CD14-positive monocyte (primary cell): ENCODE data around the gene DHTKD1. TPM values are rescaled to one million over a fixed set of nuclear protein-coding genes. Genes with fewer than 3 reads are reported as not detected.

Source experiments
- DNase-seq, 3 donors: peaks; one replicate each; pipeline ENCODE4 v3.0.0-alpha.2; 2011 to 2022
- H2AFZ ChIP-seq: 2 replicates; pipeline ENCODE4 v1.6.0; 2012; ENCODE audit warnings: mild to moderate bottlenecking, low read depth, low read length, inconsistent platforms; ENCODE audit not compliant: insufficient read depth, poor library complexity, severe bottlenecking
- H3K27ac ChIP-seq, 2 donors: 1 replicate in 1 of 2; 2 replicates in 1 of 2; pipeline ENCODE4 v1.5.1; 2012 to 2013; ENCODE audit warnings: low read length in 2 of 2, control low read depth in 1 of 2, inconsistent platforms in 1 of 2, low read depth in 1 of 2, mild to moderate bottlenecking in 1 of 2
- H3K27me3 ChIP-seq, 2 donors: one replicate each; pipeline versions ENCODE4 v1.6.0 to v1.6.1; 2011 to 2013; ENCODE audit warnings: low read length in 2 of 2; ENCODE audit not compliant: control insufficient read depth in 2 of 2, insufficient read depth in 2 of 2
- H3K36me3 ChIP-seq, 2 donors: replicated peaks in 1 of 2; 1 replicate in 1 of 2; 2 replicates in 1 of 2; pipeline versions ENCODE4 v1.5.1 to v1.6.1; 2012 to 2013; ENCODE audit warnings: low read length in 2 of 2, control low read depth in 1 of 2, inconsistent platforms in 1 of 2, mild to moderate bottlenecking in 1 of 2; ENCODE audit not compliant: insufficient read depth in 2 of 2, control insufficient read depth in 1 of 2
- H3K4me1 ChIP-seq, 2 donors: 1 replicate in 1 of 2; 2 replicates in 1 of 2; pipeline versions ENCODE4 v1.5.1 to v1.6.1; 2012 to 2013; ENCODE audit warnings: low read length in 2 of 2, control low read depth in 1 of 2, inconsistent platforms in 1 of 2, mild to moderate bottlenecking in 1 of 2, moderate library complexity in 1 of 2; ENCODE audit not compliant: insufficient read depth in 2 of 2, control insufficient read depth in 1 of 2
- H3K4me2 ChIP-seq: replicated peaks from 2 replicates; pipeline ENCODE3; 2012; ENCODE audit warnings: low read length, moderate library complexity, mild to moderate bottlenecking; ENCODE audit not compliant: poor library complexity, severe bottlenecking; ENCODE audit errors: extremely low read depth
- H3K4me3 ChIP-seq, 3 experiments: fragments of 200-600 bp in 1 of 3; sonication (generic) in 1 of 3; replicated peaks in 1 of 3; 1 replicate in 2 of 3; 2 replicates in 1 of 3; pipeline ENCODE4 v1.5.1; 2011 to 2013; ENCODE audit warnings: low read length in 3 of 3, mild to moderate bottlenecking in 3 of 3, control low read depth in 2 of 3, low read depth in 2 of 3, inconsistent platforms in 1 of 3, moderate library complexity in 1 of 3
- H3K79me2 ChIP-seq: 2 replicates; pipeline ENCODE4 v1.6.0; 2012; ENCODE audit warnings: mild to moderate bottlenecking, control low read depth, inconsistent platforms, low read length, moderate library complexity; ENCODE audit not compliant: insufficient read depth
- H3K9ac ChIP-seq: 2 replicates; pipeline ENCODE4 v1.6.0; 2017; ENCODE audit warnings: low read length, mild to moderate bottlenecking; ENCODE audit not compliant: insufficient read depth, poor library complexity, severe bottlenecking
- H3K9me3 ChIP-seq, 2 donors: replicated peaks in 1 of 2; 1 replicate in 1 of 2; 2 replicates in 1 of 2; pipeline versions ENCODE4 v1.5.1 to v1.6.1; 2012 to 2013; ENCODE audit warnings: low read length in 2 of 2, control low read depth in 1 of 2; ENCODE audit not compliant: control insufficient read depth in 1 of 2, insufficient read depth in 1 of 2
- H4K20me1 ChIP-seq: 2 replicates; pipeline ENCODE4 v1.6.0; 2012; ENCODE audit warnings: mild to moderate bottlenecking, low read length, control low read depth, moderate library complexity; ENCODE audit not compliant: insufficient read depth
- H3K27ac Mint-ChIP-seq, 7 donors: one replicate each; pipeline ENCODE4 v1.8.0; 2020; ENCODE audit warnings: mild to moderate bottlenecking in 7 of 7, mixed read lengths in 7 of 7, moderate library complexity in 6 of 7, inconsistent platforms in 2 of 7
- H3K27me3 Mint-ChIP-seq, 3 donors: one replicate each; pipeline ENCODE4 v1.8.0; 2021 to 2022; ENCODE audit warnings: low read depth in 3 of 3, mild to moderate bottlenecking in 3 of 3, mixed read lengths in 3 of 3, moderate library complexity in 3 of 3, inconsistent platforms in 1 of 3
- H3K36me3 Mint-ChIP-seq, 2 donors: one replicate each; pipeline ENCODE4 v1.8.0; 2020; ENCODE audit warnings: mixed read lengths in 2 of 2, inconsistent platforms in 1 of 2, mild to moderate bottlenecking in 1 of 2
- H3K4me1 Mint-ChIP-seq: one replicate; pipeline ENCODE4 v1.8.0; 2020; ENCODE audit warnings: mild to moderate bottlenecking, mixed read lengths
- H3K4me3 Mint-ChIP-seq, 2 donors: one replicate each; pipeline ENCODE4 v1.8.0; 2020; ENCODE audit warnings: mild to moderate bottlenecking in 2 of 2, mixed read lengths in 2 of 2, moderate library complexity in 1 of 2
- H3K9me3 Mint-ChIP-seq, 7 donors: one replicate each; pipeline ENCODE4 v1.8.0; 2020 to 2022; ENCODE audit warnings: mixed read lengths in 7 of 7, mild to moderate bottlenecking in 6 of 7, moderate library complexity in 6 of 7, inconsistent platforms in 2 of 7
- WGBS: methylation state at CpG from one replicate; pipeline ENCODE4 v1.1.5; 2013; ENCODE audit warnings: missing lambda C conversion rate; ENCODE audit not compliant: insufficient coverage; 5-methylcytosine and 5-hydroxymethylcytosine counted together
- intact Hi-C, 2 donors: fragments of 100-400 bp; cut with micrococcal nuclease; formaldehyde crosslinking; loops; one replicate each; pipeline versions ENCODE4 v1.15.0 to v1.15.1; 2023
- polyA plus RNA-seq, 3 donors: library from polyadenylated mRNA; depleted of rRNA in 1 of 3; unstranded in 2 of 3; stranded (reverse) in 1 of 3; fragments of 300-500 nt in 2 of 3; fragments of >200 nt in 1 of 3; fragmentation: Illumina TruSeq in 2 of 3; gene quantifications; 1 replicate in 2 of 3; 2 replicates in 1 of 3; pipeline ENCODE4 v1.2.3, GENCODE V29; 2012 to 2021
- TF ChIP-seq, protein P1 (sequence below): fragments of 200-600 bp; IDR thresholded peaks from one replicate; pipeline ENCODE4 v1.8.0; 2022; ENCODE audit warnings: antibody characterized with exemption, mild to moderate bottlenecking

Gene DHTKD1
- polyA plus RNA-seq, 3 donors: 7.0 to 12.1 (median 11.2) TPM

DNA sequence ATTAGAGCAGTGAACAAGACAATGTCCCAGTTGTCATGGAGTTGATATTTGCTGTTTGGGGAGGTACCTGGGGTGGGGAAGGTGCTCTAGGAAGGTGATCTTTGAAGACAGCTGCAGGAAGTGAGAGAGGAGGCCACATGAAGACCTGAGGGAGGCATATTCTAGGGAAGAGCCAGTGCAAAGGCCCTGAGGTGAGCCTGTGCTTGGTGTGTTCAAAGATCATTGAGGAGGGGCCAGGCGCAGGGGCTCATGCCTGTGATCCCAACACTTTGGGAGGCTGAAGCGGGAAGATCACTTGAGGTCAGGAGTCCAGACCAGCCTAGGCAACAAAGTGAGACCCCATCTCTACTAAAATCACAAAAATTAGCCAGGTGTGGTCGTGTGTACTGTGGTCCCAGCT, 75.8 kb downstream of the DHTKD1 start:
- Histone ChIP-seq H3K4me3 (no peak overlapping the region), H3K27ac (no peak overlapping the region), H3K36me3 (no peaks in the 10 kb centered on the region), H3K79me2 (no peaks in the 10 kb centered on the region), H3K9ac (no peak overlapping the region), H3K27me3 (no peaks in the 10 kb centered on the region), H3K4me2 (no peak overlapping the region), H4K20me1 (no peaks in the 10 kb centered on the region), H3K4me1 (no peaks in the 10 kb centered on the region), H3K9me3 (no peaks in the 10 kb centered on the region), H2AFZ (no peak overlapping the region)
- Mint-ChIP-seq H3K4me1 (no peaks in the 10 kb centered on the region), H3K4me3 (no peak overlapping the region), H3K36me3 (peaks cover 36 to 40% of the 10 kb centered on the region in 2 donors), H3K9me3 (peaks cover 0 to under 1% (median 0%) of the 10 kb centered on the region in 7 donors), H3K27me3 (peaks cover 0 to 2% (median 2%) of the 10 kb centered on the region in 3 donors), H3K27ac (no peak overlapping the region)
- no CpG with 5 or more reads among the region's 3 CpGs for WGBS
- no peak for DNase-seq
- TF ChIP-seq, protein P1, sequence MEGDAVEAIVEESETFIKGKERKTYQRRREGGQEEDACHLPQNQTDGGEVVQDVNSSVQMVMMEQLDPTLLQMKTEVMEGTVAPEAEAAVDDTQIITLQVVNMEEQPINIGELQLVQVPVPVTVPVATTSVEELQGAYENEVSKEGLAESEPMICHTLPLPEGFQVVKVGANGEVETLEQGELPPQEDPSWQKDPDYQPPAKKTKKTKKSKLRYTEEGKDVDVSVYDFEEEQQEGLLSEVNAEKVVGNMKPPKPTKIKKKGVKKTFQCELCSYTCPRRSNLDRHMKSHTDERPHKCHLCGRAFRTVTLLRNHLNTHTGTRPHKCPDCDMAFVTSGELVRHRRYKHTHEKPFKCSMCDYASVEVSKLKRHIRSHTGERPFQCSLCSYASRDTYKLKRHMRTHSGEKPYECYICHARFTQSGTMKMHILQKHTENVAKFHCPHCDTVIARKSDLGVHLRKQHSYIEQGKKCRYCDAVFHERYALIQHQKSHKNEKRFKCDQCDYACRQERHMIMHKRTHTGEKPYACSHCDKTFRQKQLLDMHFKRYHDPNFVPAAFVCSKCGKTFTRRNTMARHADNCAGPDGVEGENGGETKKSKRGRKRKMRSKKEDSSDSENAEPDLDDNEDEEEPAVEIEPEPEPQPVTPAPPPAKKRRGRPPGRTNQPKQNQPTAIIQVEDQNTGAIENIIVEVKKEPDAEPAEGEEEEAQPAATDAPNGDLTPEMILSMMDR: no peak
- intact Hi-C loops: no loop called here

DNA sequence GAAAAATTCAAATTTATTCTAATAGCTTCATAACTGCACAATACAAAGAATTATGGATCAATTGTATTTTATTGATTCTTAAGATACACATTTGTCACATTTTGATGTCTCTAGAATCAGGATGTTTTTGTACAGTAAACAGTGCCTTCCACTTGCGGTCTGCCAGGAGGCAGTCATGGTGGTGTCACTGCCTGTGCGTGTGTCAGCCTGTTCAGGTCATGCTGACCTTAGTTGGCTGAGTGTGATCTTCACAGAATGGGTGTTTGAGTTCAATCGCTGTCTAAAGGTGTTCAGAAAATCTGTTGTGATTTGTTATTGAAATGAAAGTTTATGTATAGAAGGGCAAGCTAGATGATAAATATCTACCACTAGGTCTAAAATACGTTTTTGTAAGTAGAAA, 81.4 kb downstream of the DHTKD1 start:
- intact Hi-C loops: no loop called here
- Mint-ChIP-seq H3K4me3 (peak overlapping the region in 1 of 2 donors; percentile 52), H3K4me1 (no peaks in the 10 kb centered on the region), H3K27ac (no peak overlapping the region), H3K36me3 (peaks cover 41 to 59% of the 10 kb centered on the region in 2 donors), H3K9me3 (peaks cover 0 to 4% (median 0%) of the 10 kb centered on the region in 7 donors), H3K27me3 (peaks cover 34 to 45% (median 39%) of the 10 kb centered on the region in 3 donors)
- peaks cover 11% of the 10 kb centered on the region for H4K20me1 ChIP-seq
- H3K4me2 ChIP-seq: no peak overlapping the region
- H3K9me3 ChIP-seq: no peaks in the 10 kb centered on the region
- H3K4me1 ChIP-seq: no peaks in the 10 kb centered on the region
- peaks cover 22 to 36% of the 10 kb centered on the region in 2 donors for H3K27me3 ChIP-seq
- no peak overlapping the region for H3K4me3 ChIP-seq
- WGBS: 93% methylated on average over 2 of the region's 4 CpGs
- H3K79me2 ChIP-seq: no peaks in the 10 kb centered on the region
- no peak overlapping the region for H2AFZ ChIP-seq
- no peak overlapping the region for H3K27ac ChIP-seq
- TF ChIP-seq, protein P1: no peak
- H3K36me3 ChIP-seq: peaks cover 0 to 4% of the 10 kb centered on the region in 2 donors
- H3K9ac ChIP-seq: no peak overlapping the region
- DNase-seq: no peak
